ENCODE results near the gene TIMM10. TPM values are rescaled to one million over a fixed set of nuclear protein-coding genes. Genes with fewer than 3 reads are reported as not detected.

Gene TIMM10
- 10 to 100 TPM; 20.2 to 51.6 (median 40.1) TPM for total RNA-seq

- peaks cover 0 to 13% (median 0%) of the 10 kb centered on the region in 3 donors for H3K36me3 ChIP-seq
- H3K9me3 ChIP-seq, result no peaks in the 10 kb centered on the region
- WGBS, 2 donors, result 0 to 1% methylated on average over 45 to 47 of the region's 49 CpGs
- H3K27me3 ChIP-seq, result no peaks in the 10 kb centered on the region
- H3K27ac ChIP-seq, result peak within 1 kb of the TSS in 3 of 4 donors; percentile 58 to 80 (median 75)
- TF ChIP-seq POLR2A (IDR thresholded peaks at IDR 0.05) (peak in 1 of 2 donors; percentile 52), CTCF (IDR thresholded peaks at IDR 0.05) (peak in 1 of 5 experiments; percentile 30), EP300 (IDR thresholded peaks at IDR 0.05) (peak; percentile 82 to 89)
- peak within 1 kb of the TSS; percentile 44 to 83 (median 70) for H3K4me3 ChIP-seq
- peaks cover 0 to 24% (median 10%) of the 10 kb centered on the region in 4 donors for H3K4me1 ChIP-seq
- peak; percentile 86 to 90 for DNase-seq (ENCODE audit: low spot score in 2 of 2)
These were observed at the start of gene TIMM10 for GRCh38 chr11:57530596-57531507. Gene TIMM10, minus strand, starts transcription at chr11:57530754. Its CDS starts 565 bp downstream, at chr11:57530189.

- TF ChIP-seq POLR2A (IDR thresholded peaks at IDR 0.05), result no peak
- TF ChIP-seq EP300 (IDR thresholded peaks at IDR 0.05), result no peak
- no peak for TF ChIP-seq CTCF (IDR thresholded peaks at IDR 0.05)
- Histone ChIP-seq H3K27me3 (no peaks in the 10 kb centered on the region), H3K9me3 (no peaks in the 10 kb centered on the region), H3K4me1 (peaks cover 0 to 10% (median 0%) of the 10 kb centered on the region in 4 donors), H3K27ac (no peak overlapping the region), H3K36me3 (no peaks in the 10 kb centered on the region), H3K4me3 (no peak overlapping the region)
- DNase-seq (ENCODE audit: low spot score in 2 of 2), result no peak
- 46 to 79% methylated on average over 3 to 4 of the region's 4 CpGs for WGBS, 2 donors
These were observed 43.5 kb upstream of the TIMM10 start for GRCh38 chr11:57574061-57574460.

- WGBS, 2 donors, result 50 to 58% methylated on average over 2 of the region's 2 CpGs
- H3K36me3 ChIP-seq, result no peaks in the 10 kb centered on the region
- TF ChIP-seq CTCF (IDR thresholded peaks at IDR 0.05), result no peak
- TF ChIP-seq EP300 (IDR thresholded peaks at IDR 0.05), result no peak
- no peak for TF ChIP-seq POLR2A (IDR thresholded peaks at IDR 0.05)
- H3K4me3 ChIP-seq, result no peak overlapping the region
- no peak overlapping the region for H3K27ac ChIP-seq
- no peaks in the 10 kb centered on the region for H3K9me3 ChIP-seq
- DNase-seq (ENCODE audit: low spot score in 2 of 2), result no peak
- no peaks in the 10 kb centered on the region for H3K27me3 ChIP-seq
- H3K4me1 ChIP-seq, result peaks cover 0 to 23% (median 3%) of the 10 kb centered on the region in 4 donors
These were observed 41.1 kb upstream of the TIMM10 start for GRCh38 chr11:57571606-57572005.

- no peaks in the 10 kb centered on the region for H3K9me3 ChIP-seq
- H3K27me3 ChIP-seq, result no peaks in the 10 kb centered on the region
- WGBS, 2 donors, result 30% methylated on average over 6 of the region's 6 CpGs
- peak overlapping the region; percentile 80 to 95 (median 85) for H3K4me3 ChIP-seq
- peak in 1 of 2 donors; percentile 90 for DNase-seq (ENCODE audit: low spot score in 2 of 2)
- peak overlapping the region; percentile 74 to 93 (median 88) for H3K27ac ChIP-seq
- H3K36me3 ChIP-seq, result peaks cover 0 to 8% (median 0%) of the 10 kb centered on the region in 3 donors
- no peak for TF ChIP-seq POLR2A (IDR thresholded peaks at IDR 0.05)
- TF ChIP-seq CTCF (IDR thresholded peaks at IDR 0.05), result peak in 2 of 5 experiments; percentile 92 to 95
- peaks cover 0 to 48% (median 13%) of the 10 kb centered on the region in 4 donors for H3K4me1 ChIP-seq
These were observed 37.8 kb upstream of the TIMM10 start for GRCh38 chr11:57568330-57568766.

All from tibial nerve (tissue), 4 donors.